HS-5 (cell line): ENCODE measurements around the gene MAP1LC3B2.
"Not testable (repeated sequence)": the region's sequence is repeated elsewhere in the genome, so short reads cannot be mapped to it uniquely, and the experiment has no call there.

Source experiments
- DNase-seq: peaks from one replicate; pipeline ENCODE4 v3.0.0-alpha.2; 2012; ENCODE audit warnings: low read depth

The MAP1LC3B2 gene

DNA sequence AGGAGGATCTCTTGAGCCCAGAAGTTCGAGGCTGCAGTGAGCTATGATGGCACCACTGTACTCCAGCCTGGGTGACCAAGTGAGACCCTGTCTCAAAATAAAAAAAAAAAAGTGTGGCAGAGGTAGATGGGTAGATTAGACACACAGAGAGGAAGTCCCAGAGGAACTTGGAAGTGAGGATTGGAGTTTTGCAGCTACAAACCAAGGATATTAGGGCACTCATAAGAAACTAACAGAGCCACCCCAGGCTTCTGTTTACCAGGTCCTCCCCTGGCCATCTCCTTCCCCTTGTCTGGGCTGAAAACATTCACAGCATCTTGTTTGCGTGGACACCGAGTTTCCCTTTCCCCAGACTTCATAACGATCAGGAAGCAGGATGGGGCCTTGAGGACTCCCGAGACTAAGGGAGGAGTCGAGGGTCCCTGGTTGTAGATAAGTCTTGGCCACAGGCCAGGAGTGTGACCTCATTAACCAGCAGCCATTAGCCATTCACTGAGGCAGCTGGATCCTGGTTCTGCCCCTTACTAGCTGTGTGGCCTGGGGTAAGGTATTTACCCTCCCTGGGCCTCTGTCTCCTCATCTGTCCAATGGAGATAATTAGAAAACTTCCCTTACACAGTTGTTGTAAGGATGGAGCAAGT is 2.1 kb downstream of the MAP1LC3B2 start:
- no peak for DNase-seq

DNA sequence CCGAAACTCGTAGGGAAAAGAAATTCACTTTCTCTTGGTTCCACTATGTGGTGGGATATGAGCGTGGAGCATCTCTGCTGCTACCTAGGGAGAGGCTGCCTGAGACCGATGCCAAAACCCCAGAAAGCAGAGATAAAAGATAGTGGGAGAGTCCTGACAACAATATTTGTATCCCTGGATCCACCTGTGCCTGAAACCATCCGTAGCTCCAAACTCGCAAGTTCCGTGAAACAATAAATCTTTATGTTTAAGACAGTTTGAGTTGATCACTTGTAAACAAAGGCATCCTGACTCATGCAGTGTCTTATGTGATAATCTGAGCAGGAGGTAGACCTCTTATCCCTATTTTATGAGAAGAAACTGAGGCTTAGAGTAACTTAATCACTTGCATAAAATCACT is 2.9 kb downstream of the MAP1LC3B2 start:
- no peak for DNase-seq

DNA sequence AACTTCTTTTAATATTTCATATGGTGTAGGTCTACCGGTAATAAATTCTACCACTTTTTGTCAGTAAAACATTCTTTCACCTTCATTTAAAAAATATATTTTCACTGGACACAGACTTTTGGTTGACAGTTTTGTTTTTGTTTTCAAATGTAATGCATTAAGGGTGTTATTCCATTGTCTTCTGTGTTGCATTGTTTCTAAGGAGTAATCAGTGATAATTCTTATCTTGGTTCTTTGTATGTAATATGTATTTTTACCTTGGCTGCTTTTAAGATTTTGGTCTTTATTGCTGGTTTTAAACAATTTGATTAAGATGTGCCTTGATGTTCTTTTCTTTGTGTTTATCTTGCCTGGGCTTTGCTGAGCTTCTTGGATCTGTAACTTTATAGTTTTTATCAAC is 4.1 kb downstream of the MAP1LC3B2 start:
- DNase-seq = no peak

DNA sequence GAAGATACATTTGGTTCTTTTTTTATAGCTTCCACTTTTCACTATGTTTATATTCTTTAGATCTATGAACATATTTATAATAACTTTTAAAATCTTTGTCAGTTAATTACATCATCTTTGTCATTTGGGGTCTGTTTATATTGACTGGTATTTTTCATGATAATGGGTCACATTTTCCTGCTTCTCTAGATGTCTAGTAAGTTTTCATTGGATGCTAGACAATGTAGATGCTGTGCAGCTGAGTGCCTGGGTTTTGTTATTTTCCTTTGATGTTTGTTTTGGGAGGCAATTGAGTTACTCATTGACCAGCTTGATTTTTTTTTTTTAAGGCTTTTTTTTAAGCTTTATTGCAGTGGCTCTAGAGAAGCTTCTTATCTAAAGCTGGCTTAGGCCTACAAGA is 4.9 kb downstream of the MAP1LC3B2 start:
- DNase-seq = no peak

DNA sequence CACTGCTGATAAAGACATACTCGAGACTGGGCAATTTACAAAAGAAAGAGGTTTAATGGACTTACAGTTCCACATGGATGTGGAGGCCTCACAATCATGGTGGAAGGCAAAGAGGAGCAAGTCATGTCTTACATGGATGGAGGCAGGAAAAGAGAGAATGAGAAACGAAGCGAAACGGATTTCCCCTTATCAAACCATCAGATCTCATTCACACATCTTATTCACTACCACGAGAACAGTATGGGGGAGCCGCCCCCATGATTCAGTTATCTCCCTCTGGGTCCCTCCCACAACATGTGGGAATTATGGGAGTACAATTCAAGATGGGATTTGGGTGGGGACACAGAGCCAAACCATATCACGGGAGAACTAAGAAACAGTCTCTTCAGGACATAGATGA is 6.0 kb downstream of the MAP1LC3B2 start:
- DNase-seq = not testable (repeated sequence)

DNA sequence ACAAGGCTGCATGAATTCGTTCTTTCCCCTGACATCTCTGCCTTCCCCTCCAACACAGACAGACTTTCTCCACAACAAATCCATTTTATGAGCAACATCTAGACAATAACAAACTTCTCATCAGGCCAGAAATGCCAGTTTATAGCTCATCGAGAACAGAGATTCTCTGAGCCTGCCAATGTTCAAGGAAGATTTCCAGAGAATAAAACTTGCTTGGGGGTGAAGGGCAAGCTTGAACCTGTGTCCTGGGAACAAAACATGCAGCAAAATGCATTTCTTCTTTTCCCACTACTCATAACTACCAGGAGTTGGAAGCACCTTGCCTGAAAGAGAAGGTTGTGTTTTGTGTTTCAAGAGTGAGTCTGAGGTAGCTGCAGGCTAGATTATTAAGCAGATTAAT is 6.8 kb downstream of the MAP1LC3B2 start:
- no peak for DNase-seq

DNA sequence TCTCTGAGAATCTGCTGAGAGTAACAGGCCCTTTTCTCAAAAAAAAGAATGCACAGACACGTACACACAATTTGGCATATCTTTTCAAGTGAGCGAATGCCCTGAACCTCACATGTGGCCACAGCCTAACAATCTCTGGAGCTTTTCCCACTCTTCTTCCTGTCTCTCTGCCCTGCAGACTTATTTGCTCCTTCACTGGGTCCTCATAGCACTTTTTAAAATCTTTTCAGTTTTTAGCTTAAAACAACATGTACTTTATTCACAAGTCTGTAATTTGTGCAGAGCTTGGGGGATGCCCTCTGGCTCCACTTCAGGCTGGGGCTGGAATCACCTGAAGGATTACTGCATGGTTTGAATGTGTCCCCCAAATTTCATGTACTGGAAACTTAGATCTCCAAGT is 9.0 kb downstream of the MAP1LC3B2 start:
- no peak for DNase-seq

DNA sequence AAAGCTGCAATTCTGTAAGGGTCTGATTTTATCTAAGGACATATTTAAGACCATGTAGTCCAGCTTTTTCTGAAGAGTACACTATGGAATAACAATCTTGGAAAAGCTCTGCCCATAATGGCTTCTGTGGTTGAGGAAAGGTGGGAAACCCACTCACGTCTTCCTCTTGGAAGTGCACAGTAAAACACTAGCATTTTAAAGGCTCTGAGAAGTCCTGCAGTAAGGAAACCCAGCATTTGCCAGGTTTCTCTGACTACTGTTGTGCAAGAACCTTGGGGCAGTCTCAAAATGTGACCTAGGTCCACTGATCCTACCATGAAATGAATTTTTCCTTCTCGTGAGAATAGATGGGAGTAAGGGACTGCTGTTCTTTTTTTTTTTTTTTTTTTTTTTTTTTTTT is 11.9 kb downstream of the MAP1LC3B2 start:
- no peak for DNase-seq

DNA sequence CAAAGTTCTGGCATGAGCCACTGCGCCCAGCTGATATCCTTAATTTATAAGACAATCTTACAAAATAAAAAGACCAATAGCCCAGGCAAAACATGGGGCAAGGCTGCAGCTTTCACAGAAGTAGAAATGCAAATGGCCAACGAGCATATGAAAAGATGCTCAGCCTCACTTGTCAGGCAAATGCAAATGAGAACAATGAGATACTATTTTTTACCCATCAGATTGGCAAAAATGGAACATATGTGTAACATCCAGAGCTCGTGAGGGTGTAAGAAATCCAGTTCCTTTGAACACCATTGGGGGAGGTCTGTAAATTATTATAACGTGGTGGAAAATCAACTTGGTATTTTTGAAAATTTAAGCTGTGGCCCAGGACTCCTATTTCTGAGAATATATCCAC is 14.6 kb downstream of the MAP1LC3B2 start:
- no peak for DNase-seq

DNA sequence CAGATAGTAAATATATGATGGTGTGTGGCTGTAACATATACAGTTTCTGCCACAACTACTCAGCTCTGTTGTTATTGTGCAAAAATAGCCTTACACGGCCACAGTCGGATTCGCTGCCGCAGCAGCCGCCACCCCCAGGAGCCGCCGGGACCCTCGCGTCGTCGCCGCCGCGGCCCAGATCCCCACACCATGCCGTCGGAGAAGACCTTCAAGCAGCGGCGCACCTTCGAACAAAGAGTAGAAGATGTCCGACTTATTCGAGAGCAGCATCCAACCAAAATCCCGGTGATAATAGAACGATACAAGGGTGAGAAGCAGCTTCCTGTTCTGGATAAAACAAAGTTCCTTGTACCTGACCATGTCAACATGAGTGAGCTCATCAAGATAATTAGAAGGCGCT is 16.6 kb downstream of the MAP1LC3B2 start:
- DNase-seq = not testable (repeated sequence)

DNA sequence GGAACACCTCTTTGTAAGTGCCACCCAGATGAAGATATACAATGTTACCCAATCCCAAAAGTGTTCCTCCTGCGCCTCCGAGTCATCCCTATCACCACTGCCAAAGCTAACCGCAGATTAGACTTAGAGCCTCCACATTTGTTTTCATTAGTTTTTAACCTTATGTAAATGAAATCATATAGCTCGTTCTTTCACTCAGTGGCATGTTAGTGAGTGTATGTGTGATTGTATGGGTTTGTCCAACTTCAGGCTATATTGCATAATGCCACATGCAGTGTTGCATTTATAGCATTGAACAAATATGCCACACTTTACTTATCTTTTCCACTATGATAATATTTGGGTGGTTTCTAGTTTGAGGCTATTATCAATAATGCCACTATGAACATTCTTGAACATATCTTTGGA is 18.0 kb downstream of the MAP1LC3B2 start:
- no peak for DNase-seq

DNA sequence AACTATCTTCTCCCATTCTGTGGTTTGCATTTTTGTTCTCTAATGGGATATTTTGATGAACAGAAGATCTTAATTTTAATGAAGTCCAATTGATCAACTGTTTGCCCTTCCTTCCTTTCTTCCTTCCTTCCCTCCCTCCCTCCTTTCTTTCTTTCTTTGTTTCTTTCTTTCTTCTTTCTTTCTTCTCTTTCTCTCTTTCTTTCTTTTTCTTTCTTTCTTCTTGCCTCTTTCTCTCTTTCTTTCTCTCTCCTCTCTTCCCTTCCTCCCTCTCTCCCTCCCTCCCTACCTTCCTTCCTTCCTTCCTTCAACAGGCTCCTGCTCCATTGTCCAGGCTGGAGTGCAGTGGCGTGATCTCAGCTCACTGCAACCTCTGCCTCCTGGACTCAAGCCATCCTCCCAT is 18.9 kb downstream of the MAP1LC3B2 start:
- DNase-seq = no peak

DNA sequence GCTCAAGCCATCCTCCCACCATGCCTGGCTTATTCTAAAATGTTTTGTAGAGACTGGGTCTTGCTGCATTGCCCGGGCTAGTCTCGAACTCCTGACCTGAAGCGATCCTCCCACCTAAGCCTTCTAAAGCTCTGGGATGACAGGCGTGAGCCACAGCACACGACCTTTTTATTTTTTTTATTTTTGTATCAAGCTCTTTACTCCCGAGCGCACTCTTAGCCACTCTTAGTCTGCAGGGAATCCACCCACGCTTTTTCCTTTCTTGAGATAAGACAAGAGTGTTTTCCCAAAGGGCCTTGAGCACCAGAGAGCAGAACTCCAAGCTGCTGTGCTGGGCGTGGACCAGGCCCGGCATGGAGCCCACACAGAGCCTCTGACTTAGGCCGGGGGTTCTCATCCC is 23.4 kb downstream of the MAP1LC3B2 start:
- no peak for DNase-seq

DNA sequence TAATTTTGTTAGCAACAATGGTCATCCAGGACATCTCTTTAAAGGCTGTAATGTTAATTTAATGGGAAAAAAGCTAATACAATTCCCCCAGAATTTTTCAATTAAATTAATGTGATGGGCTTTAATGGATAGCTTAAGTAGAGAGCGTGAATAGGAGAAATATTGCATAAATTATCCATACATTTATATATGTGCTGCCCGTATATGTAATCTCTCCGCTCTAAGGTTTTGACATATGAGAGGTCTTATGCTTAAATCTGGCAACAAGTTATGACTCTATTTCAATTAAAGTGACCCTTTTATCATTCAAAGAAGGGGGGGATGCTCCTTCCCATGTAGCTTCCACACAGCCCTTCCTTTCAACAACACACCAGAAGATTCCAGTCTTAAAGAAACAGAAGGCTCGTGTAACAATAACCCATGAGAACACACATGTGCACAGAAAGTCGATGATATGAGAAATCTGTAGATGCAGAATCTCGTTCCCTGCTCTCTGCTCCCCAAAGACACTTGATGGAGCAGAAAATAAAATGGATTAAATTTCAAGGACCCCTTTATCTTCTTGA is 24.0 kb downstream of the MAP1LC3B2 start:
- DNase-seq = no peak

DNA sequence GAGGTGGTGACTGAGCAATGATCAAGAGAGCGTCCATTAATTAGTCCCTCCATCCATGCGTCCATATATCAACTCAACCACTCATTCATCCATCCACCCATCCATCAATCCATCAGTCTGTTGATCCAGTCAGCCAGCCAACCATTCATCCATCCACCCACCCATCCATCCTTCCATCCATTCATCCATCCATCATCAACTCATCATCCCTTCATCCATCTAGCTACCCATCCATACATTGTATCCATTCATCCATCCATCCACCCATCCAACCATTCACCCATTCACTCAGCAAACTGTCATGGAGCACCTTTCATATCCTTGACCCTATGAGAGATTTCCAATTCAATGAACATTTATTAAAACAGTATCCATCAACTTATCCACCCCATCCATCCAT is 28.1 kb downstream of the MAP1LC3B2 start:
- no peak for DNase-seq

DNA sequence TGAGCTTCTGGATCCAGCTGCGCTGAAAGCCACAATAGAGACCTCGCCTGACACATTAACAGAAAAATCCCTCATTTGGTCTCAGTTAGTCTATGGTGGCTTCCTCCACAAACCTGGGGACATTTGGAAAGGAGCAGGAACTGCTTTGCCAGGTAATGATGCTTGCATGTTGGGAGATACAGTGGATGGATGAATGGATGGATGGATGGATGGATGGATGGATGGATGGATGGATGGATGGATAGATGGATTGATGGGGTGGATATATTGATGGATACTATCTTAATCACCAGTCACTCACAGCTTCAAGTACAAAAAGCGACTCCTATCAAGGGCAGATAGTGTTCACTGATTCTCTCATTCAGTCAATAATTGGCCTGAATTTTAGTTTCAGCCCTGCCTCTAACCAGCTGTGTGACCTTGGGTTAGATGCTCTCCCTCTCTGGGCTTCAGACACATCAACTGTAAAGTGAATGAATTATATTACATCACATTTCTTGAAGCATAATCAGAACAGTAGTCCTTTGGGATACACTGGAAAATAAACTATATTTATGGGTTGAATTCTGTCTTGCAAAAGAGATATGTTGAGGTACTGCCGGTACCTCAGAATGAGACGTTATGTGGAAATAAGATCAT is 29.3 kb downstream of the MAP1LC3B2 start:
- DNase-seq = no peak

DNA sequence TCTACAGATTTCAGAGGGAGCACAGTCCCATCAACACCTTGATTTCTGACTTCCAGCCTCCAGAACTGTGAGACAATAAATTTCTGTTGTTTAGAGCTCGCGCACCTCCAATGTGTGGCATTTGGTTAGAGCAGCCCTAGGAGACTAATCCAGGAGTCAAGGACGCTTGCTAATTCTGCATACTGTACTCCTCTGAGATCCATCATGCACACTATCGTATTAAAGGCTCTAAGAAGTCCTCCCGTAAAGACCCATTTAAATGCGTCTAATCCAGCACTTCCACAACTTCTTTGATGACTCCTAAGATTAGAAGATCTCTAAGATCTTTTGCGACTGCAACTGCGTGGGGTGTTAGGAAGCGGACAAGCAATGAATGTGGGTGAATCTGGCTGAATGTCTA is 30.4 kb downstream of the MAP1LC3B2 start:
- no peak for DNase-seq

DNA sequence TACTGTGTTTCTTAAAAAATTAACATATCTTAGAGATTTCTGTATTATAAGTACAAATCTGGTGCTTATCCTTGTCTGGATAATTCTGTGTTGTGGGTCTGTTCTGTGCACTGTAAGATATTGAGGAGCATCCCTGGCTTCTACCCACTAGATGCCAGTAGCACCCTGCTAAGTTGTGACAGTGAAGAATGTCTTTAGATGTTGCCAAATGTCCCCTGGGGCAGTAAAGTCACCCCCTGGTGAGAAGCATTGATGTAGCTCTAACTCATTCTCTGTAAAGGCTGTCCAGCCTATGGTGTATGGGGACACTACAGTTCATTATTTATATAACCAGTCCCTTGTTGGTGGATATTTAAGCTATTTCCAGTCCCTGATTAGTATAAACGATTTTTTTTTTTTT is 31.4 kb downstream of the MAP1LC3B2 start:
- DNase-seq = no peak

DNA sequence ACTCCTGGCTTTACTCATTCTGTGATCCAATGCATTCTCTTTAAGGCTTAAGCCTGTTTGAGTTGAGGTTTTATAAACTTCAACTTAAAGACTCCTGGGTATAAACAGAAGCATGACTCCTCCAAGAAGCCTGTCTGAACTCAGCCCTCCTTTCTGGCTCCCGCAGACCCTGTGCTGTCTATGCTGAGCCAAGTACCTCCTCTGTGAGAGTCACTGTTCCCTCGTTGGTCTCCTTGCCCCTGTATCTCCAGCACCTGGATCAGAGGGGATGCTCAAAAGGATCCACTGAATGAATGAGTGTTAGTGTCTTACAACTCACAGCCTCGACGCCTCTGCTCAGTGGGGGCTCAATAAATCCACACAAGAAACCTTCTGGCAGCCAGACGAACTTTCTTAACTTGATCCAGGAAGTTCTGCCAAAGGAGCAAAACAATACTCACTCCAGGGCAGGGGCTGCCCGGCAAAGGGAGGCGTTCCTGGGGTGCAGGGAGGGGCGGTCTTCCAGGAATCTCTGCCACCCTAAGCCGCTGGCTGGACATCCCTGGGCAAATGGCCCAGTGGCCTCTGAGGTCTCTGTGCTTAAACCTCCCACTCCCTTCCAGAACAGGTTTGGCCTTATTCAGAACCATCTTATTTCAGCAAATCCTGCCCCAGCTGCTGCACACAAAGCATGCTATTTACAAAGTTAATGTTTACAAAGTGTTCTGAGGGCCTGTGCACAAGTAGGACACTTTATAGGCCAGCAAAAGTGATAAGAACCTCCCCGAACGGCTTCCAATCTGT is 32.9 kb downstream of the MAP1LC3B2 start:
- no peak for DNase-seq

DNA sequence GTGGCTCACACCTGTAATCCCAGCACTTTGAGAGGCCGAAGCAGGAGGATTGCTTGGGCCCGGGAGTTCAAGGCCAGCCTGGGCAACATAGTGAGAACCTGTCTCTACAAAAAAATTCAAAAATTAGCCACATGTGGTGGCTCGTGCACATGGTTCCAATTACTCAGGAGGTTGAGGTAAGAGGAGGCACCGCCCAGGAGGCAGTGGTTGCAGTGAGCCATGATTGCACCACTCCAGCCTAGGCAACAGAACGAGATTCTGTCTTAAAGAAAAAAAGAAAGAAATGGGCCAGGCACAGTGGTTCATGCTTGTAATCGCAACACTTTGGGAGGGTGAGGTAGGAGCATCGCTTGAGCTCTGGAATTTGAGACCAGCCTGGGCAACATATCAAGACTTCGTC is 33.5 kb downstream of the MAP1LC3B2 start:
- DNase-seq = no peak

DNA sequence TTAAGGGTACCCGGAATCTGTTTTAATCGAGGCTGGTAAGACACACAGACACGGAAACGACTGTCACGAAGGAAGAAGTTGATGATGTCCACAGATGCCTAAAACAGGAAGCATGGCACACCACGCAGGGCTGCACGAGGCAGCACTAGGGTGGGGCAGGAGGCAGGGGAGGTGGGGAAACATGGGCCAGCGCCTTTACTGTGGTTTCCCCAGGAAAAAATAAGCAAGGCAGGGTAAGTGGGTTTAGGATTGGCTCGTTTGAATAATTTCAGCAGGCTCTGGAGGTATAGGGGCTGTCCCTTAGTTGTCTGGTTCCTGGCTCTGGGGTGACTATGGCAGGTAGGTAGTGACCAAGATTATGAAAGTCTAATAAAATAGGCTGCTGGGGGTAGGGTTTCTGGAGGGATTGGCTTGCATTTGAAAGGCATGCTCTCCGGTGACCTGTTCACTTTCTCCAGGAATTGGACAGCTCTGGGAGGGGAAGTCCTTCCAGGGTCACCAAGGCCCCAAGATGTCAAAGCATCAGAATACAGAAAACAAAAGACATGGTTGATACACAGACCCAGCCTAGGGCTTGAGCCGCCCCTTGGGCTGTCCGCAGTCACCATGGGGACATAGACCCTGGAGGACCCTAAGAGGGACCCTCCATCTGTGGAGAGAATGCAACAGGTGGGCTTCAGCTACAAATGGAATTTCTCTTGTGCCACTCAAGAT is 35.3 kb downstream of the MAP1LC3B2 start:
- DNase-seq = no peak

DNA sequence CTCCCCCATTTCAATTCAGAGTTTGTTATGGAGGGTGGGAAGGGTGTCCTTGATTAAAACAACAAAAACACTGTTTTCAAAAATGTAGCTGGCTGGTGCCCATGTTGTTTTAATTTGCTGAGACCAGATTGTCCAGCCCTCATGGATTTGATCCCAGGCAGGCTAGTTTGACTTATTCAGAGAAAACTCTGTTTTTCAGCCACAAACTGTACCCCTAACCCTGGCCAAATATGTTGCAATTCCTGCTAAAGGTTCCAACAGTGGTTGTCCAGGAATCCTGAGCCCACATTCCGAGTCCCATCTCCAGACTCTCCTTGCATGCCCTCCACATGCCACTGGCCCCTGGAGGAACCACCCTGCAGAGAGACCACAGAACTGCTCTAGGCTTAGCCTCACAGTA is 36.0 kb downstream of the MAP1LC3B2 start:
- DNase-seq = no peak
